Stimulated activated effector memory CD8-positive, alpha-beta T cell treated with anti-CD3 and anti-CD28 coated beads, Interleukin-12 subunit alpha, Interleukin-12 subunit beta, amount 100 ng/mL, for 72 hours (primary cell): ENCODE measurements around the gene PSMB9.

Experiments
- ATAC-seq: fragments of 150-1000 bp; cut with Tn5 transposase; 2 replicates; pipeline ENCODE4 v1.10.0; 2021
- DNase-seq, 2 donors: peaks; one replicate each; pipeline ENCODE4 v3.0.0; 2021 to 2022; ENCODE audit warnings: low spot score in 2 of 2
- H3K27ac Mint-ChIP-seq: one replicate; pipeline ENCODE4 v1.8.0; 2022; ENCODE audit warnings: mild to moderate bottlenecking, mixed read lengths
- H3K36me3 Mint-ChIP-seq: one replicate; pipeline ENCODE4 v1.8.0; 2022; ENCODE audit warnings: mild to moderate bottlenecking, mixed read lengths
- H3K4me1 Mint-ChIP-seq: one replicate; pipeline ENCODE4 v1.8.0; 2022; ENCODE audit warnings: mixed read lengths
- H3K4me3 Mint-ChIP-seq: one replicate; pipeline ENCODE4 v1.8.0; 2022; ENCODE audit warnings: mild to moderate bottlenecking, mixed read lengths
- H3K9me3 Mint-ChIP-seq: one replicate; pipeline ENCODE4 v1.8.0; 2022; ENCODE audit warnings: mixed read lengths

The PSMB9 gene

GRCh38 chr6:32833664-32834063 lies 20.3 kb upstream of the PSMB9 start:
- Mint-ChIP-seq H3K4me3 (no peak overlapping the region), H3K9me3 (no peaks in the 10 kb centered on the region), H3K36me3 (peaks cover 99% of the 10 kb centered on the region), H3K27ac (peak overlapping the region; percentile 55), H3K4me1 (peaks cover 75% of the 10 kb centered on the region)
- peak in 1 of 2 donors; percentile 29 for DNase-seq
- ATAC-seq, result no peak

GRCh38 chr6:32835167-32835893 lies 18.7 kb upstream of the PSMB9 start:
- Mint-ChIP-seq H3K36me3 (peaks cover 96% of the 10 kb centered on the region), H3K9me3 (no peaks in the 10 kb centered on the region), H3K4me3 (peak overlapping the region; percentile 99), H3K27ac (peak overlapping the region; percentile 73), H3K4me1 (peaks cover 75% of the 10 kb centered on the region)
- no peak for ATAC-seq
- peak in 1 of 2 donors; percentile 46 for DNase-seq

- H3K36me3 Mint-ChIP-seq, result peaks cover 96% of the 10 kb centered on the region
- peak overlapping the region; percentile 99 for H3K4me3 Mint-ChIP-seq
- H3K27ac Mint-ChIP-seq, result peak overlapping the region; percentile 100
- H3K9me3 Mint-ChIP-seq, result no peaks in the 10 kb centered on the region
- ATAC-seq (no peak), DNase-seq (no peak)
- H3K4me1 Mint-ChIP-seq, result peaks cover 84% of the 10 kb centered on the region
Observed at GRCh38 chr6:32836873-32837272, 17.1 kb upstream of the PSMB9 start.

GRCh38 chr6:32837651-32838113 lies 16.3 kb upstream of the PSMB9 start:
- H3K27ac Mint-ChIP-seq, result peak overlapping the region; percentile 100
- ATAC-seq (no peak), DNase-seq (no peak)
- H3K4me3 Mint-ChIP-seq, result peak overlapping the region; percentile 99
- H3K9me3 Mint-ChIP-seq, result no peaks in the 10 kb centered on the region
- H3K36me3 Mint-ChIP-seq, result peaks cover 96% of the 10 kb centered on the region
- H3K4me1 Mint-ChIP-seq, result peaks cover 87% of the 10 kb centered on the region

- peak; percentile 99 for DNase-seq
- peak; percentile 90 for ATAC-seq
- Mint-ChIP-seq H3K4me1 (peaks cover 86% of the 10 kb centered on the region), H3K4me3 (peak within 1 kb of the TSS; percentile 99), H3K9me3 (no peaks in the 10 kb centered on the region), H3K36me3 (peaks cover 96% of the 10 kb centered on the region), H3K27ac (peak within 1 kb of the TSS; percentile 100)
Observed at GRCh38 chr6:32838114-32838958, 15.7 kb upstream of the PSMB9 start, which contains the start of gene TAP2. Gene TAP2, minus strand, starts transcription at chr6:32838739. Its CDS starts 506 bp downstream, at chr6:32838233.

- H3K36me3 Mint-ChIP-seq, result peaks cover 96% of the 10 kb centered on the region
- DNase-seq (no peak), ATAC-seq (no peak)
- peak overlapping the region; percentile 99 for H3K4me3 Mint-ChIP-seq
- peaks cover 84% of the 10 kb centered on the region for H3K4me1 Mint-ChIP-seq
- peak overlapping the region; percentile 100 for H3K27ac Mint-ChIP-seq
- no peaks in the 10 kb centered on the region for H3K9me3 Mint-ChIP-seq
Observed at GRCh38 chr6:32839356-32839755, 14.6 kb upstream of the PSMB9 start.

GRCh38 chr6:32840604-32841246 lies 13.3 kb upstream of the PSMB9 start:
- H3K9me3 Mint-ChIP-seq, result no peaks in the 10 kb centered on the region
- peaks cover 96% of the 10 kb centered on the region for H3K36me3 Mint-ChIP-seq
- ATAC-seq (peak; percentile 1), DNase-seq (peak in 1 of 2 donors; percentile 75)
- peaks cover 83% of the 10 kb centered on the region for H3K4me1 Mint-ChIP-seq
- peak overlapping the region; percentile 99 for H3K4me3 Mint-ChIP-seq
- peak overlapping the region; percentile 100 for H3K27ac Mint-ChIP-seq

- no peak for ATAC-seq
- peaks cover 96% of the 10 kb centered on the region for H3K36me3 Mint-ChIP-seq
- peaks cover 80% of the 10 kb centered on the region for H3K4me1 Mint-ChIP-seq
- H3K27ac Mint-ChIP-seq, result peak overlapping the region; percentile 100
- peak in 1 of 2 donors; percentile 48 for DNase-seq
- H3K9me3 Mint-ChIP-seq, result no peaks in the 10 kb centered on the region
- peak overlapping the region; percentile 99 for H3K4me3 Mint-ChIP-seq
Observed at GRCh38 chr6:32842021-32842650, 11.9 kb upstream of the PSMB9 start.

GRCh38 chr6:32842690-32843089 lies 11.3 kb upstream of the PSMB9 start:
- ATAC-seq, result no peak
- Mint-ChIP-seq H3K9me3 (no peaks in the 10 kb centered on the region), H3K4me3 (peak overlapping the region; percentile 99), H3K27ac (peak overlapping the region; percentile 100), H3K4me1 (peaks cover 80% of the 10 kb centered on the region), H3K36me3 (peaks cover 96% of the 10 kb centered on the region)
- DNase-seq, result peak in 1 of 2 donors; percentile 54

- DNase-seq (no peak), ATAC-seq (no peak)
- H3K27ac Mint-ChIP-seq, result peak overlapping the region; percentile 100
- H3K36me3 Mint-ChIP-seq, result peaks cover 97% of the 10 kb centered on the region
- no peaks in the 10 kb centered on the region for H3K9me3 Mint-ChIP-seq
- H3K4me1 Mint-ChIP-seq, result peaks cover 88% of the 10 kb centered on the region
- peak overlapping the region; percentile 99 for H3K4me3 Mint-ChIP-seq
Observed at GRCh38 chr6:32843331-32843978, 10.5 kb upstream of the PSMB9 start.

- peak; percentile 90 for ATAC-seq
- Mint-ChIP-seq H3K9me3 (no peaks in the 10 kb centered on the region), H3K4me3 (peak within 1 kb of the TSS; percentile 99), H3K27ac (peak within 1 kb of the TSS; percentile 100), H3K36me3 (peaks cover 100% of the 10 kb centered on the region), H3K4me1 (peaks cover 92% of the 10 kb centered on the region)
- DNase-seq, result peak; percentile 92 to 99
Observed at GRCh38 chr6:32843979-32844838, 9.8 kb upstream of the PSMB9 start, which contains the start of gene PSMB8. Gene PSMB8, minus strand, starts transcription at chr6:32844047. Its CDS starts 51 bp downstream, at chr6:32843996.

GRCh38 chr6:32844839-32845383 lies 9.1 kb upstream of the PSMB9 start:
- Mint-ChIP-seq H3K36me3 (peaks cover 100% of the 10 kb centered on the region), H3K9me3 (no peaks in the 10 kb centered on the region), H3K27ac (peak overlapping the region; percentile 100), H3K4me3 (peak overlapping the region; percentile 99), H3K4me1 (peaks cover 90% of the 10 kb centered on the region)
- no peak for ATAC-seq
- DNase-seq, result no peak

GRCh38 chr6:32845384-32845884 lies 8.6 kb upstream of the PSMB9 start:
- DNase-seq, result peak in 1 of 2 donors; percentile 79
- H3K36me3 Mint-ChIP-seq, result peaks cover 100% of the 10 kb centered on the region
- H3K27ac Mint-ChIP-seq, result peak overlapping the region; percentile 100
- peak; percentile 7 for ATAC-seq
- H3K4me3 Mint-ChIP-seq, result peak overlapping the region; percentile 99
- peaks cover 90% of the 10 kb centered on the region for H3K4me1 Mint-ChIP-seq
- no peaks in the 10 kb centered on the region for H3K9me3 Mint-ChIP-seq
